HAP-1 (cell line): ENCODE measurements around the gene KRIT1.

Source experiments
- DNase-seq, 2 experiments: peaks; one replicate each; pipeline ENCODE4 v3.0.0-alpha.2; 2016 to 2020; ENCODE audit warnings: low spot score in 2 of 2
- H3K27me3 ChIP-seq: fragments of 250-450 bp; sonication (Bioruptor Pico); 2 replicates; pipeline ENCODE4 v1.5.1; 2020; ENCODE audit warnings: low read depth, mild to moderate bottlenecking, moderate library complexity
- H3K36me3 ChIP-seq: fragments of 250-450 bp; sonication (Bioruptor Pico); replicated peaks from 2 replicates; pipeline ENCODE4 v1.5.1; 2020; ENCODE audit warnings: mild to moderate bottlenecking
- H3K4me1 ChIP-seq: fragments of 250-450 bp; sonication (Bioruptor Pico); 2 replicates; pipeline ENCODE4 v1.5.1; 2020; ENCODE audit warnings: mild to moderate bottlenecking
- H3K4me3 ChIP-seq: fragments of 250-450 bp; sonication (Bioruptor Pico); 2 replicates; pipeline ENCODE4 v1.5.1; 2020; ENCODE audit warnings: mild to moderate bottlenecking, moderate library complexity
- H3K9me3 ChIP-seq: fragments of 250-450 bp; sonication (Bioruptor Pico); 2 replicates; pipeline ENCODE4 v1.5.1; 2020; ENCODE audit warnings: mild to moderate bottlenecking, moderate library complexity
- in situ Hi-C: fragments of 300-500 bp; cut with MboI; formaldehyde crosslinking; loops from 3 replicates; pipeline ENCODE4 v1.14.3; 2020; ENCODE audit warnings: low sequenced_read_pairs, inconsistent platforms, mixed read lengths

Gene KRIT1

GRCh38 chr7:92156990-92157389 is 88.7 kb downstream of the KRIT1 start:
- in situ Hi-C loops, result no loop called here
- no peaks in the 10 kb centered on the region for H3K4me1 ChIP-seq
- H3K27me3 ChIP-seq, result peaks cover 7% of the 10 kb centered on the region; the same call in 1 of the 2 replicates
- H3K4me3 ChIP-seq, result no peak overlapping the region
- DNase-seq, result no peak
- H3K9me3 ChIP-seq, result no peaks in the 10 kb centered on the region
- no peaks in the 10 kb centered on the region for H3K36me3 ChIP-seq

- Histone ChIP-seq H3K9me3 (no peaks in the 10 kb centered on the region), H3K36me3 (no peaks in the 10 kb centered on the region), H3K4me3 (no peak overlapping the region), H3K27me3 (no peaks in the 10 kb centered on the region), H3K4me1 (no peaks in the 10 kb centered on the region)
- DNase-seq, result no peak
- in situ Hi-C loops, result no loop called here
Observed at GRCh38 chr7:92155108-92155739, 90.5 kb downstream of the KRIT1 start.

GRCh38 chr7:92150450-92151017 is 95.2 kb downstream of the KRIT1 start:
- no peak for DNase-seq
- Histone ChIP-seq H3K4me3 (no peak overlapping the region), H3K4me1 (no peaks in the 10 kb centered on the region), H3K27me3 (no peaks in the 10 kb centered on the region), H3K36me3 (no peaks in the 10 kb centered on the region), H3K9me3 (no peaks in the 10 kb centered on the region)
- in situ Hi-C loops, result no loop called here

GRCh38 chr7:92149736-92150239 is 95.9 kb downstream of the KRIT1 start:
- Histone ChIP-seq H3K36me3 (no peaks in the 10 kb centered on the region), H3K4me3 (no peak overlapping the region), H3K9me3 (no peaks in the 10 kb centered on the region), H3K4me1 (no peaks in the 10 kb centered on the region), H3K27me3 (no peaks in the 10 kb centered on the region)
- DNase-seq, result no peak
- in situ Hi-C loops, result no loop called here
